ENCODE data around the gene XYLT1. TPM values are rescaled to one million over a fixed set of nuclear protein-coding genes. Genes with fewer than 3 reads are reported as not detected.
A peak's percentile ranks its signal among the peaks of the same experiment; 100 is the strongest.

The XYLT1 gene
- total RNA-seq, 4 donors from 2014 or later = 5.6 to 14.9 (median 10.8) TPM

- no peaks in the 10 kb centered on the region for H3K36me3 ChIP-seq
- WGBS, 2 donors = 48 to 58% methylated on average over 5 of the region's 5 CpGs
- DNase-seq = peak; percentile 47 to 57
- peak overlapping the region in 1 of 3 donors; percentile 31 for H3K27ac ChIP-seq
- H3K4me3 ChIP-seq (replicated peaks in 1 of 3) = no peak overlapping the region
- no peaks in the 10 kb centered on the region for H3K9me3 ChIP-seq
- intact Hi-C loops (cut with DNase I) = no loop called here
- peaks cover 6 to 17% of the 10 kb centered on the region in 2 donors for H3K4me1 ChIP-seq
- H3K27me3 ChIP-seq = no peaks in the 10 kb centered on the region
- TF ChIP-seq CTCF (IDR thresholded peaks at IDR 0.05) (no peak), POLR2A (IDR thresholded peaks at IDR 0.05) (no peak)
Observed at GRCh38 chr16:17334096-17334495, 136.7 kb downstream of the XYLT1 start.

GRCh38 chr16:17333229-17333628 lies 137.5 kb downstream of the XYLT1 start:
- Histone ChIP-seq H3K27me3 (no peaks in the 10 kb centered on the region), H3K4me1 (peaks cover 6 to 25% of the 10 kb centered on the region in 2 donors), H3K36me3 (no peaks in the 10 kb centered on the region), H3K9me3 (no peaks in the 10 kb centered on the region), H3K4me3 (replicated peaks in 1 of 3) (no peak overlapping the region), H3K27ac (no peak overlapping the region)
- WGBS, 2 donors = 78 to 87% methylated on average over 2 of the region's 2 CpGs
- intact Hi-C loops (cut with DNase I) = no loop called here
- TF ChIP-seq POLR2A (IDR thresholded peaks at IDR 0.05) = no peak
- no peak for TF ChIP-seq CTCF (IDR thresholded peaks at IDR 0.05)
- no peak for DNase-seq

- no peaks in the 10 kb centered on the region for H3K27me3 ChIP-seq
- no peaks in the 10 kb centered on the region for H3K9me3 ChIP-seq
- H3K4me3 ChIP-seq (replicated peaks in 1 of 3) = no peak overlapping the region
- intact Hi-C loops (cut with DNase I) = no loop called here
- no peak overlapping the region for H3K27ac ChIP-seq
- no peaks in the 10 kb centered on the region for H3K36me3 ChIP-seq
- 97% methylated on average over 4 of the region's 4 CpGs for WGBS, 2 donors
- H3K4me1 ChIP-seq = peaks cover 10 to 30% of the 10 kb centered on the region in 2 donors
- TF ChIP-seq CTCF (IDR thresholded peaks at IDR 0.05) (no peak), POLR2A (IDR thresholded peaks at IDR 0.05) (no peak)
- no peak for DNase-seq
Observed at GRCh38 chr16:17331991-17332390, 138.8 kb downstream of the XYLT1 start.

- H3K4me1 ChIP-seq = peaks cover 10 to 30% of the 10 kb centered on the region in 2 donors
- H3K27me3 ChIP-seq = no peaks in the 10 kb centered on the region
- WGBS, 2 donors = 88 to 92% methylated on average over 6 to 8 of the region's 10 CpGs
- intact Hi-C loops (cut with DNase I) = no loop called here
- no peak overlapping the region for H3K4me3 ChIP-seq (replicated peaks in 1 of 3)
- H3K36me3 ChIP-seq = no peaks in the 10 kb centered on the region
- no peak for TF ChIP-seq POLR2A (IDR thresholded peaks at IDR 0.05)
- H3K9me3 ChIP-seq = no peaks in the 10 kb centered on the region
- no peak overlapping the region for H3K27ac ChIP-seq
- DNase-seq = no peak
Observed at GRCh38 chr16:17331071-17331607, 139.6 kb downstream of the XYLT1 start.

- no peak for DNase-seq
- WGBS, 2 donors = 79 to 89% methylated on average over 4 of the region's 4 CpGs
- intact Hi-C loops (cut with DNase I) = no loop called here
- Histone ChIP-seq H3K27ac (peak overlapping the region in 1 of 3 donors; percentile 95), H3K4me3 (replicated peaks in 1 of 3) (no peak overlapping the region), H3K4me1 (peaks cover 10 to 27% of the 10 kb centered on the region in 2 donors), H3K27me3 (no peaks in the 10 kb centered on the region), H3K9me3 (no peaks in the 10 kb centered on the region), H3K36me3 (no peaks in the 10 kb centered on the region)
- TF ChIP-seq CTCF (IDR thresholded peaks at IDR 0.05) = no peak
- no peak for TF ChIP-seq POLR2A (IDR thresholded peaks at IDR 0.05)
Observed at GRCh38 chr16:17330044-17330443, 140.7 kb downstream of the XYLT1 start.

All from thyroid gland (tissue), 4 donors.